ENCODE measurements around the gene KRT6C.

DNA sequence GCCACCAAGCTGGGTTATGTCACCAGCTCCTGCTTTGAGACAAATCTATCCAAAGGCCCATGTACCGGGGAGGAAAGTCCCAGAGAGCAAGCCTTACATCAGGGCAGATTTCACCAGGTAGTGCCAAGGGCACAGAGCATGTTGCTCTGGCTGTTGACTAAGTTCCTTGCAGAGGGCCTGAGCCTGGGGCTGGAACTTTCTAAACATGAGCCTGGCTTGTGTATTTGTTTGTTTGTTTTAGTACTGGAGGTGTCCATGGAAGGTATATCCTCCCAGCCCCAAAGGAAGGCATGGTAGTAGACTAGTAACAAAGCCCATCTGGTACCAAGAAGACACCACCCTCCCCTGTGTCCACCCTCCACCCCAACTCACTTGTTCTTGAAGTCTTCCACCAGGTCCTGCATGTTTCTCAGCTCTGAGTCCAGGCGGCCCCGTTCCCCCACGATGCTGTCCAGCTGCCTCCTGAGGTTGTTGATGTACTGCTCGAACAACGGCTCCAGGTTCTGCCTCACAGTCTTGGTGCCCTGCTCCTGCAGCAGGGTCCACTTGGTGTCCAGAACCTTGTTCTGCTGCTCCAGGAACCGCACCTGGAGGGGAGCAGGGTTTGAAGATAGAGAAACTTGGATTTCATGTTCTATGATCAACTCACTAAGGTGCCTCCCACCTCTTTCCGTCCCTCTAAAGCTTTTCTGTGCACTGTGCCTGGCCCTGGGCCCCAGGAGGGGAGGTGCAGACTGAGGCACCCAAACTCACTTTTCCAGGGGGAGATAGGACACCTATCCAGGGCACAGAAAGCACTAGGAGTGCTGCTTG, 45.2 kb upstream of the KRT6C start:
- TF ChIP-seq, protein P1, sequence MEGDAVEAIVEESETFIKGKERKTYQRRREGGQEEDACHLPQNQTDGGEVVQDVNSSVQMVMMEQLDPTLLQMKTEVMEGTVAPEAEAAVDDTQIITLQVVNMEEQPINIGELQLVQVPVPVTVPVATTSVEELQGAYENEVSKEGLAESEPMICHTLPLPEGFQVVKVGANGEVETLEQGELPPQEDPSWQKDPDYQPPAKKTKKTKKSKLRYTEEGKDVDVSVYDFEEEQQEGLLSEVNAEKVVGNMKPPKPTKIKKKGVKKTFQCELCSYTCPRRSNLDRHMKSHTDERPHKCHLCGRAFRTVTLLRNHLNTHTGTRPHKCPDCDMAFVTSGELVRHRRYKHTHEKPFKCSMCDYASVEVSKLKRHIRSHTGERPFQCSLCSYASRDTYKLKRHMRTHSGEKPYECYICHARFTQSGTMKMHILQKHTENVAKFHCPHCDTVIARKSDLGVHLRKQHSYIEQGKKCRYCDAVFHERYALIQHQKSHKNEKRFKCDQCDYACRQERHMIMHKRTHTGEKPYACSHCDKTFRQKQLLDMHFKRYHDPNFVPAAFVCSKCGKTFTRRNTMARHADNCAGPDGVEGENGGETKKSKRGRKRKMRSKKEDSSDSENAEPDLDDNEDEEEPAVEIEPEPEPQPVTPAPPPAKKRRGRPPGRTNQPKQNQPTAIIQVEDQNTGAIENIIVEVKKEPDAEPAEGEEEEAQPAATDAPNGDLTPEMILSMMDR (IDR thresholded peaks at IDR 0.05; ENCODE audit: low read length) = no peak
- TF ChIP-seq EZH2 (IDR thresholded peaks at IDR 0.05; ENCODE audit: borderline replicate concordance, low read length) = no peak
